SK-N-SH treated with all-trans-retinoic acid at 6 μM for 48 hours (cell line): Measurements from ENCODE around the gene RAB1A.

Experiments used
- ATAC-seq: fragments of 200-7000 bp; cut with Tn5 transposase; 3 replicates; pipeline ENCODE4 v1.9.1; 2020; ENCODE audit warnings: mild to moderate bottlenecking, moderate library complexity
- ARNTL ChIP-seq: fragments of 450-650 bp; formaldehyde crosslinking; IDR thresholded peaks from 2 replicates; pipeline ENCODE4 v1.5.0; 2020; ENCODE audit warnings: low read depth, mild to moderate bottlenecking, moderate library complexity, borderline replicate concordance
- CSDC2 ChIP-seq: fragments of 250-450 bp; sonication (Bioruptor Pico); IDR thresholded peaks from 2 replicates; pipeline ENCODE4 v1.5.0; 2020; ENCODE audit warnings: mild to moderate bottlenecking, moderate library complexity
- ESRRG ChIP-seq: fragments of 250-450 bp; sonication (Bioruptor Pico); IDR thresholded peaks from 2 replicates; pipeline ENCODE4 v1.6.1; 2021; ENCODE audit warnings: mild to moderate bottlenecking
- ISL1 ChIP-seq: fragments of 250-450 bp; sonication (Bioruptor Pico); IDR thresholded peaks from 2 replicates; pipeline ENCODE4 v2.1.2; 2022; ENCODE audit warnings: mild to moderate bottlenecking, moderate library complexity
- OSR1 ChIP-seq: fragments of 250-450 bp; sonication (Bioruptor Pico); IDR thresholded peaks from 2 replicates; pipeline ENCODE4 v1.8.0; 2022; ENCODE audit warnings: moderate library complexity, mild to moderate bottlenecking, inconsistent platforms
- PATZ1 ChIP-seq: fragments of 250-450 bp; sonication (Bioruptor Pico); IDR thresholded peaks from 2 replicates; pipeline ENCODE4 v1.8.0; 2020; ENCODE audit warnings: mild to moderate bottlenecking, moderate library complexity, borderline replicate concordance
- POU6F1 ChIP-seq: fragments of 250-450 bp; sonication (Bioruptor Pico); IDR thresholded peaks from 2 replicates; pipeline ENCODE4 v1.8.0; 2021; ENCODE audit warnings: low read depth, mild to moderate bottlenecking, moderate library complexity, borderline replicate concordance
- PPARA ChIP-seq: fragments of 250-450 bp; sonication (Bioruptor Pico); IDR thresholded peaks from 2 replicates; pipeline ENCODE4 v1.5.0; 2020; ENCODE audit warnings: mild to moderate bottlenecking, borderline replicate concordance
- RARB ChIP-seq: fragments of 250-450 bp; sonication (Bioruptor Pico); IDR thresholded peaks from 2 replicates; pipeline ENCODE4 v1.8.0; 2021; ENCODE audit warnings: mild to moderate bottlenecking, moderate library complexity
- TCF4 ChIP-seq: fragments of 250-450 bp; sonication (Bioruptor Pico); IDR thresholded peaks from 2 replicates; pipeline ENCODE4 v1.8.0; 2021; ENCODE audit warnings: mild to moderate bottlenecking, moderate library complexity, borderline replicate concordance
- TOX ChIP-seq: fragments of 250-450 bp; sonication (Bioruptor Pico); IDR thresholded peaks from 2 replicates; pipeline ENCODE4 v1.8.0; 2021; ENCODE audit warnings: mild to moderate bottlenecking, moderate library complexity, borderline replicate concordance
- ZC3H10 ChIP-seq: fragments of 250-450 bp; sonication (Bioruptor Pico); IDR thresholded peaks from 2 replicates; pipeline ENCODE4 v1.5.1; 2021; ENCODE audit warnings: mild to moderate bottlenecking, moderate library complexity
- ZFP3 ChIP-seq: fragments of 250-450 bp; sonication (Bioruptor Pico); IDR thresholded peaks from 2 replicates; pipeline ENCODE4 v1.5.0; 2020; ENCODE audit warnings: mild to moderate bottlenecking, moderate library complexity
- ZFP30 ChIP-seq: fragments of 450-650 bp; formaldehyde crosslinking; IDR thresholded peaks from 2 replicates; pipeline ENCODE4 v1.5.0; 2022; ENCODE audit warnings: mild to moderate bottlenecking, moderate library complexity
- ZNF8 ChIP-seq: fragments of 450-650 bp; formaldehyde crosslinking; IDR thresholded peaks from 2 replicates; pipeline ENCODE4 v1.5.0; 2020; ENCODE audit warnings: mild to moderate bottlenecking, moderate library complexity
- TF ChIP-seq, protein P1 (sequence below): fragments of 250-450 bp; sonication (Bioruptor Pico); IDR thresholded peaks from 2 replicates; pipeline ENCODE4 v1.5.0; 2020; ENCODE audit warnings: mild to moderate bottlenecking, moderate library complexity
- TF ChIP-seq, protein P2 (sequence below): fragments of 250-450 bp; sonication (Bioruptor Pico); IDR thresholded peaks from 2 replicates; pipeline ENCODE4 v1.5.1; 2020; ENCODE audit warnings: low read depth, mild to moderate bottlenecking, moderate library complexity
- TF ChIP-seq, protein P3 (sequence below): fragments of 250-450 bp; sonication (Bioruptor Pico); IDR thresholded peaks from 2 replicates; pipeline ENCODE4 v1.5.1; 2021; ENCODE audit warnings: mild to moderate bottlenecking, moderate library complexity

Gene RAB1A

DNA sequence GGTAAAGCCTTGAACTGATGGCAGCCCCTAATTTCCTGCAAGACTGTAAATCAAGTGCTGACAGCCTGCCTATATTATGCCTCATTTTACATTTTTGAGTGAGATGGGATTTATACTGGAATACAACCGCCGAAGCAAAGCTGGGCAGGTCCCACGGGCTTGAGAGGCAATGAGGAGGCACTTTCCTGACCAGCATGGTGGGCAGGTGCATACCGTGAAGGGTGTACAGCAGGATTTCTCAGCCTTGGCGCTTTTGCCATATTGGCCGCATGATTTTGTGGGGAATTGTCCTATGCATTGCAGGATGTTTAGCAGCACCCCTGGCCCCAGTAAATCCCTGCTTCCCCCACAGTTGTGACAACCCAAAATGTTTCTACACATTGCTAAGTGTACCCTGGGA, 50.9 kb downstream of the RAB1A start:
- TF ChIP-seq, protein P1, sequence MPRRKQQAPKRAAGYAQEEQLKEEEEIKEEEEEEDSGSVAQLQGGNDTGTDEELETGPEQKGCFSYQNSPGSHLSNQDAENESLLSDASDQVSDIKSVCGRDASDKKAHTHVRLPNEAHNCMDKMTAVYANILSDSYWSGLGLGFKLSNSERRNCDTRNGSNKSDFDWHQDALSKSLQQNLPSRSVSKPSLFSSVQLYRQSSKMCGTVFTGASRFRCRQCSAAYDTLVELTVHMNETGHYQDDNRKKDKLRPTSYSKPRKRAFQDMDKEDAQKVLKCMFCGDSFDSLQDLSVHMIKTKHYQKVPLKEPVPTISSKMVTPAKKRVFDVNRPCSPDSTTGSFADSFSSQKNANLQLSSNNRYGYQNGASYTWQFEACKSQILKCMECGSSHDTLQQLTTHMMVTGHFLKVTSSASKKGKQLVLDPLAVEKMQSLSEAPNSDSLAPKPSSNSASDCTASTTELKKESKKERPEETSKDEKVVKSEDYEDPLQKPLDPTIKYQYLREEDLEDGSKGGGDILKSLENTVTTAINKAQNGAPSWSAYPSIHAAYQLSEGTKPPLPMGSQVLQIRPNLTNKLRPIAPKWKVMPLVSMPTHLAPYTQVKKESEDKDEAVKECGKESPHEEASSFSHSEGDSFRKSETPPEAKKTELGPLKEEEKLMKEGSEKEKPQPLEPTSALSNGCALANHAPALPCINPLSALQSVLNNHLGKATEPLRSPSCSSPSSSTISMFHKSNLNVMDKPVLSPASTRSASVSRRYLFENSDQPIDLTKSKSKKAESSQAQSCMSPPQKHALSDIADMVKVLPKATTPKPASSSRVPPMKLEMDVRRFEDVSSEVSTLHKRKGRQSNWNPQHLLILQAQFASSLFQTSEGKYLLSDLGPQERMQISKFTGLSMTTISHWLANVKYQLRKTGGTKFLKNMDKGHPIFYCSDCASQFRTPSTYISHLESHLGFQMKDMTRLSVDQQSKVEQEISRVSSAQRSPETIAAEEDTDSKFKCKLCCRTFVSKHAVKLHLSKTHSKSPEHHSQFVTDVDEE (CRISPR knock-in tag): no peak
- no peak for TF ChIP-seq ZC3H10 (CRISPR knock-in tag)
- TF ChIP-seq ARNTL (CRISPR knock-in tag): no peak
- TF ChIP-seq OSR1: no peak
- TF ChIP-seq CSDC2 (CRISPR knock-in tag): no peak
- no peak for TF ChIP-seq ESRRG
- TF ChIP-seq ZNF8: no peak
- no peak for TF ChIP-seq PATZ1
- no peak for TF ChIP-seq ISL1
- no peak for TF ChIP-seq POU6F1 (CRISPR knock-in tag)
- TF ChIP-seq, protein P2, sequence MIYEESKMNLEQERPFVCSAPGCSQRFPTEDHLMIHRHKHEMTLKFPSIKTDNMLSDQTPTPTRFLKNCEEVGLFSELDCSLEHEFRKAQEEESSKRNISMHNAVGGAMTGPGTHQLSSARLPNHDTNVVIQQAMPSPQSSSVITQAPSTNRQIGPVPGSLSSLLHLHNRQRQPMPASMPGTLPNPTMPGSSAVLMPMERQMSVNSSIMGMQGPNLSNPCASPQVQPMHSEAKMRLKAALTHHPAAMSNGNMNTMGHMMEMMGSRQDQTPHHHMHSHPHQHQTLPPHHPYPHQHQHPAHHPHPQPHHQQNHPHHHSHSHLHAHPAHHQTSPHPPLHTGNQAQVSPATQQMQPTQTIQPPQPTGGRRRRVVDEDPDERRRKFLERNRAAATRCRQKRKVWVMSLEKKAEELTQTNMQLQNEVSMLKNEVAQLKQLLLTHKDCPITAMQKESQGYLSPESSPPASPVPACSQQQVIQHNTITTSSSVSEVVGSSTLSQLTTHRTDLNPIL (CRISPR knock-in tag): no peak
- ATAC-seq: no peak

GRCh38 chr2:65077898-65078297, 52.0 kb downstream of the RAB1A start:
- ATAC-seq: no peak
- no peak for TF ChIP-seq PPARA (CRISPR knock-in tag)
- TF ChIP-seq OSR1: no peak
- no peak for TF ChIP-seq TOX

DNA sequence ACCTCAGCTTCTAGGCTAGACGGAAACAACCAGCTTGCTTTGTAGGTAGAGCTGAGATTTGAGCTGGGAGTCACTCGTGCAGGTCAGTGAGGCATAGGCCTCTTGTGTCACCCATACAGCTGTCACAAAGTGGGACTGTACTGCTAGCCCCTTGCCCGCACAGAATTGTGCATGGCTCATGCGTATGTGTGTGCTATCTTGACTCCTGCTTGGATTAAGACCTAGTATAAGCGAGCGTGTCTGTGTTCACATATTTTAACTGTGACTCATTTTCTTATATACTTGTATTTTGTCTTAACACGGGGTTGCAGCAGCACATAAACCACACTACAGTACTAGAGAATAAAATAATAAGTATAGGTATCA, 53.6 kb downstream of the RAB1A start:
- peak; percentile 50 for ATAC-seq
- TF ChIP-seq ZFP3: no peak
- TF ChIP-seq ZFP30: no peak
- TF ChIP-seq, protein P2 (CRISPR knock-in tag): no peak
- TF ChIP-seq ZC3H10 (CRISPR knock-in tag): no peak
- TF ChIP-seq, protein P3, sequence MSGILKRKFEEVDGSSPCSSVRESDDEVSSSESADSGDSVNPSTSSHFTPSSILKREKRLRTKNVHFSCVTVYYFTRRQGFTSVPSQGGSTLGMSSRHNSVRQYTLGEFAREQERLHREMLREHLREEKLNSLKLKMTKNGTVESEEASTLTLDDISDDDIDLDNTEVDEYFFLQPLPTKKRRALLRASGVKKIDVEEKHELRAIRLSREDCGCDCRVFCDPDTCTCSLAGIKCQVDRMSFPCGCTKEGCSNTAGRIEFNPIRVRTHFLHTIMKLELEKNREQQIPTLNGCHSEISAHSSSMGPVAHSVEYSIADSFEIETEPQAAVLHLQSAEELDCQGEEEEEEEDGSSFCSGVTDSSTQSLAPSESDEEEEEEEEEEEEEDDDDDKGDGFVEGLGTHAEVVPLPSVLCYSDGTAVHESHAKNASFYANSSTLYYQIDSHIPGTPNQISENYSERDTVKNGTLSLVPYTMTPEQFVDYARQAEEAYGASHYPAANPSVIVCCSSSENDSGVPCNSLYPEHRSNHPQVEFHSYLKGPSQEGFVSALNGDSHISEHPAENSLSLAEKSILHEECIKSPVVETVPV (CRISPR knock-in tag): no peak
- TF ChIP-seq ISL1: no peak
- no peak for TF ChIP-seq POU6F1 (CRISPR knock-in tag)
- no peak for TF ChIP-seq TCF4 (CRISPR knock-in tag)
- no peak for TF ChIP-seq ARNTL (CRISPR knock-in tag)
- no peak for TF ChIP-seq RARB (CRISPR knock-in tag)
